ENCODE data around the gene GADD45GIP1.

DNA sequence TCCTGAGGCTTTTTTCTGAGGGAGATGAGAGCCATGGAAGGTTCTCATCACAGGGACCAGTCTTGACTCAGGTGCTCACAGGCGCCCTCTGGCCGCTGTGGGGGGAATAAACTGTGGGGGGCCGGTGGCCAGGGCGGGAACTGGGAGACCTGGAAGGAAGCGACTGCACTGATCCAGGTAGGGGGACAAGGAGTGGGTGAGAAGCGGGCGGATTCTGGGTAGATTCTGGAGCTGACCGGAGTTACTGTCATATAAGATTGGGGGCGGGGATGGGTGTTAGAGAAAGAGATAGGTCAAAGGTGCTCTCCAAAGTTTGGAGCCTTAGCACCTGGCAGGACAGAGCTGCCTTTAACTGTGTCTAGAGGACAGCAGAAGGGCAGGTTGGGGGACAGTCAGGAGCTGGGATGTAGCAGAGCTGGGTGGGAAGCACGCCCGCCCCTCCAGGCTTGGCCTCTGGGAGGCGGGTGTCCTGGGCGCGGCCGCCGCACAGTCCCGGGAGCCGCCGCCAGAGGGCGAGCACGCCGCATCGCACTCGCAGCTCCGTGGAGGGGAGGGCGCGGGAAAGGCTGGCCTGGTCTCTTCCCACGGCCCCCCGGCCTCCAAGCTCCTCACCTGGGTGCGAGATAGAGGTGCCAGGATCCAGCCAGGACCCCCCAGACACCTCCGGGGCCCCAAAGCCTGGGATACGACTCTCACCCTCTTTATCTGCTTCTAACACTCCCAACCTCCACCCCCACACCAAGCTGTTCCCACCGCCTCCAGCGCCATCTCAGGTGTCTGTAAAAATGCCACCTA lies 8.2 kb upstream of the GADD45GIP1 start:
- TF ChIP-seq EP300 (conservative IDR thresholded peaks at IDR 0.05; ENCODE audit: poor library complexity, severe bottlenecking): no peak
- TF ChIP-seq RAD21 (conservative IDR thresholded peaks at IDR 0.05): peak; percentile 76
- TF ChIP-seq REST (IDR thresholded peaks at IDR 0.05; ENCODE audit: borderline replicate concordance): no peak
- peak; percentile 99 for TF ChIP-seq CTCF (IDR thresholded peaks at IDR 0.05; ENCODE audit: poor library complexity, severe bottlenecking)
- TF ChIP-seq POLR2AphosphoS5 (IDR thresholded peaks at IDR 0.05): no peak
- TF ChIP-seq TAF1 (IDR thresholded peaks at IDR 0.05; ENCODE audit: low read depth): no peak
- TF ChIP-seq EZH2 (IDR thresholded peaks at IDR 0.05; ENCODE audit: borderline replicate concordance, insufficient read depth, low read length, poor library complexity, severe bottlenecking): no peak
- peak; percentile 20 for TF ChIP-seq MXI1 (conservative IDR thresholded peaks at IDR 0.05; ENCODE audit: poor library complexity, severe bottlenecking)
